CMK (cell line): Measurements from ENCODE around the gene MAPKAP1.

ENCODE experiments used
- DNase-seq: peaks from one replicate; pipeline ENCODE4 v3.0.0-alpha.2; 2010; ENCODE audit warnings: low read depth

MAPKAP1 gene

GRCh38 chr9:125561509-125562148 lies 145.4 kb downstream of the MAPKAP1 start:
- DNase-seq = no peak

DNA sequence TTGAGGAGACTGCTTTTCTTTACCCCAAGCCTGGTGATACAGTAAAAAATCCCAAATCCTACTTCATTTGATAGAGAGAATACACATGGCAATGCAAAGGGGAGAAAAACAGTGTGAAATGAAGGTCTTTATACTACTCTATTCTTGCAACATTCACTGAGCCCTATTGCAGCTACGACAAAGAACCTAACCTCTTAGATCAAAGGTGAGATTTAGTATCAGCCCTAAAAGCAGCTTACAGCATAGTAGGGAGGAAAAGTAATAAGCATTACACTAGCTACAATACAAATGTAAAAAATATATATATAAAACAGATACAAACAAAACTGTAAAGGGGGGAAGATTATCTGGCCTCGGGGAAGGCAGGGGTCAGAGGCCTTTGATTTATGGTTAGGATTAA lies 147.1 kb downstream of the MAPKAP1 start:
- no peak for DNase-seq

GRCh38 chr9:125559194-125559593 lies 147.8 kb downstream of the MAPKAP1 start:
- no peak for DNase-seq

- DNase-seq = peak; percentile 33
Measured at GRCh38 chr9:125558453-125559092, 148.4 kb downstream of the MAPKAP1 start.

DNA sequence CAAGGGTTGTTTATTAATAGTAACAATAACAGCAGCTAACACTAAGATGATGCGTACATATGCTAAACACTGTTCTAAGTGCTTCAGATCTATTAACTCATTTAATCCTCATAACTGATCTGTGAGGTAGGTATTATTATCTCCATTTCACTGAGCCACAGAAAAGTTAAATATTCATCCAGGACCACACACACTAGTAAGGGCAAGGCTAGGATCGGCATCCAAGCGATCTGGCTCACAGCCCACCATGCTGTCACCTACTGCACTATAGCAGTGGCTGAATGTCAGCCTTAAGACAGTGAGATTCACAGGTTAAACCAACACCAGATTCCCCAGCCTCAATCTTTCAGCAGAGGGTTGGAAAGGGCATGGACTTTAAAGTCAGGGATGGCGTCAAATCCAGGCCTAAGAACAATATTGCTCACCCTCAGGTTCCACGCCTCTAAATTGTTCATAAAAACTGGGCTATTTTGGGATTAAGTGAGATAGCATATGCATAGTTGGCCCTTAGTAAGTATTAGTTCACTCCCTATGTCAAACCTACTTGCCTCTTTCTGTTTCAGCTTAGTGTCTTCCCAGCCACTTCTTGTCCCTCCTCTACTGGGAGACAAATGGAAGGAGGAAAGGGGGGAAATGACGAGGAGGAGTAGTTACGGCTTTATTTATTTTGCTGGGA lies 150.8 kb downstream of the MAPKAP1 start:
- no peak for DNase-seq

DNA sequence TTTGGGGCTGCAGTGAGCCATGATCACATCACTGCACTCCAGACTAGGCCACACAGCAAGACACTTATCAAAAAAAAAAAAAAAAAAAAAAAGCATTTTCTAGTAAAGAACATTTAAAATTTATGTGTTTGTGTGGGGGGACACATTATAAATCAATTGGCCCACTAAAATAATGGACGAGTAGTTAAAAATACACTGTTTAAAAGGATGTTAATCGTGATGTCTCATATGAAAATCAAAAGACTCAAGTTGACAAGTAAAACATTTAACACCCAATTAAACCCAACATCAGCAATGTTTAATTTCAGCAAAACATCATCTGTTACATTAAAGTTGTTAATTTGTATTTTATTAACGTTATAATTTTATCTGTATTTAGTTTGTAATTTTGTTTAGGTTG lies 152.3 kb downstream of the MAPKAP1 start:
- no peak for DNase-seq

DNA sequence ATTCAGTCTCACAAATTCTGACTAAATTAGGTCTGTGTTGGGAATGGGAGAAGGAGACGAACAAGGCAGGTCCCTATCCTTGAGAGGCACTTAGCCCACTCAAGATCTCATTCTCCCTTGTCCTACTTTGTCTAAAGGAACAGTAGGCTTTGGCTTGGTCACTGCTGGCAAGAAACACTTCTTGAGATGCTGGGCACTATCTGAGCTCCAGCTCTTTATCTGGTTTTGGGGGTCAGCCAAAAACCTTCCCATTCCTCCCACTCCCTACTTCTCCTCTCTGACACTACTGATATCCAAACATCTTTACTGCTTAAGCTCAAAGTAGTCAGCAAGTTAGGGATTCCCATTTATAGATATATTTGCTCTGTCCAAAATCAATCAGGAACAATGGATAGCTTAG lies 155.2 kb downstream of the MAPKAP1 start:
- DNase-seq = no peak

DNA sequence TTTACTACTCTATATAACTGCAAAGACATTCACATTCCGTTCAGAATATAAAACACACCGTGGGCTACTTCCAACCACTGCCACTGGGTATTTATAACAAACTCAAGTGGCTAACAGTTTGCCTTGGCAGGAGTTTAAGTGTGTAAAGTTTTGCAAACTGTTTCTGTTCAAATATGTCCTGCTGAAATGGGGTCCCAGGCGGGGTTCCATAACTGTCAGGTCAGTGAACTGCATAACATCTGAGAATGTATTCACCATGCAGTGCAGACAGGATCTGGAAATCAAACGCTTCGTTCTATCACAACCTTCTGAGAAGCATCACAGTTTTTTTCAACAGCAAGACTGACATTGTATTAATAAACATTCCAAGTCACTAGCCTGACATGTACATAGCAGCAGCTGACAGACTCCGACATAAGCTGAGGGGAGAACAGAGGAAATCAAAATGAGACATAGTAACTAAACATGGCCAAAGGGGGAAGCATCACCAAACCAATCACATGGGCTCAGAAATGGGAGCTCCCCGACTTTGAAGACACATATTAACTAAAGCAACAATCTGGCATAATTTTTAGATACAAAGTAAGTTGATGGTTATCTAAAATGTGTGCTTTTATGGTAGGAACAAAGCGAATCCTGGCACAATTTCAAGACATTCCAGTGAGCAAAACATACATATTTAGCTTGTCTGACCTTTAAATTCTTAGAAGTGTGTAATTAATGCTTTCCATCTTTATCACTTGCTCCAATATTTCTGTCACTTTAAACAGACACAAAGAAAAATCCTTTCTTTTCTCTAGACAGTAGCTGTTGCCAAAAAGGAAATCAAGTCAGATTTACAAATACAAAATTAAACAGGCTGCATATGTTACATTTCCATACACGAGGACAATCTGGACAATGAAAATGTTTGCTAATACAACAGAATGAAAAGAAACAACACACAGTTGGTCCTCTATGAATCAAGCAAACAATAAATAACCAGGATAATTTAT lies 156.8 kb downstream of the MAPKAP1 start:
- DNase-seq = no peak

DNA sequence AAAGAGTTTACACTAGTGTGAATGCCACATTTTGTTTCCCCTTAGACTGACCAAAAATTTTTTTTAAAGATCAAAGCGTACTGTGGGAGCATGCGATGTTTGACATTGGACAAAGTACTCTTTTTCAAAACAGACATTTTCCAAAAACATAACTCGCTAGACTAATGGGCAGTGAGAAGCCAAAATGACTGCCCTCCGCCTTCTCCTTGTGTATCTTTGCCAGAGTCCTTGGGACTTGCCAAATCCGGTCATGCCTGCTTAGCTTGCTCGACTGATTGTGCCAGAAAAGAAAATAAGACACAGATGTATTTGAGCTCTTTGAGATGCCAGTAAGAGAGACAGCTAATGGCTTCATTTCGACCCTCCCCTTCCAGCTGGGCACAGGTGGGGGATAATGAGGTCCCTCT lies 157.5 kb downstream of the MAPKAP1 start:
- no peak for DNase-seq

DNA sequence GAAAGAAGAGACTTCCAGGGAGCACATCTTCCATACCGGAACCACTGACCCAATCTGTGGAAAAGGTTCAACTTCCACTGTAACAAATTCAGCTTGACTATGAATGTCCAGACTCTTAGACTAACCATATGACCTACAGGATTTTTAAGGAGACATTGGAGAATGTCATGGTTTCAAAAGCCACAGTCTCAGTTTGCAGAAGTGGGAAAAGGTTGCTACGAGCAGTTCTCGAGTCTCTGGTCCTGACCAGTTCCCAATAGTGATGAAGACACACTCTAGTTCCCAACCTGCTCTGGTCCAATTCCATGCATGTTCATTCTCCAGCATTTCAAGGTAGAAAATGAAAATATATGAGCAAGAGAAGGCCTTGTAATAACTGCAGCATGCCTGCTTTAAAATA lies 158.0 kb downstream of the MAPKAP1 start:
- no peak for DNase-seq

DNA sequence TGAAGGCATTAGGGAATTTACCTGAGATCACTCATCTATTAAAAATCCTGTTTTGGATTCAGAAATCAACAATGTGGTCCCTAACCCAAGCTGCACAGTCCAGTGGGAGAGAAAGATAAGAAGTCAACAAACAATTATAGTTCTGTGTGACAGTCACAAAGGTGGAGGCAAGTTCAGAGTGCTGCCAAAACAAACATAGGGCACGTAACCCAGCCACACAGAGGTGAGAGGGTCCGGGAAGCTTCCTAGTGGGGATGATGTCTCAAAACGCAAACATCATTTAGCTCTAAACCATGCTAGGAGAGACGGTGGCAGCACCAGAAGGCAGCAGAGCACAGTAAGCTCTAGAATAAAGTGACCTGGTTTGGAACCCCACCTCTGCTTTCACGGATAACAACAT lies 158.9 kb downstream of the MAPKAP1 start:
- DNase-seq = no peak

- DNase-seq = no peak
Measured at GRCh38 chr9:125547368-125547767, 159.6 kb downstream of the MAPKAP1 start.

GRCh38 chr9:125545845-125546244 lies 161.2 kb downstream of the MAPKAP1 start:
- no peak for DNase-seq

- no peak for DNase-seq
Measured at GRCh38 chr9:125544988-125545651, 161.9 kb downstream of the MAPKAP1 start.

DNA sequence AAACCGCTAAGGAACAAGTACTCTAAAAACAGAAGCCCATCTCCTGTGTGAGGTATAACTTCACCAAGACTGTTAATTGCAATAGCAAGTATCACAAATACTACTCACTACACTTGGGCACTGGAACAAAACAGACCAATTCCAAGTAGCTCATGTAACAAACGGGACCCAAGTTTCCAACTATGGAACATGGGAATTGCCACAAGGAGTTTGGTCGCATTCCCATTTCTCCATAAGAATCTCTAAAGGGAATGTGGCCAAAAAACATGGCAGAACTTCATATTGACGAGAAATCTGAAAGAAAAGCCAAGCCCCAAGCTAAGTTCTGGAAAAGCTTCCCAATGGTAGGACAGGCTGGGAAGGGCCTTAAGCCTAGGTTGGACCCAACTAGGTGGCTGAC lies 162.5 kb downstream of the MAPKAP1 start:
- DNase-seq = no peak

GRCh38 chr9:125541840-125542243 lies 165.2 kb downstream of the MAPKAP1 start:
- DNase-seq = no peak

GRCh38 chr9:125540497-125540896 lies 166.5 kb downstream of the MAPKAP1 start:
- no peak for DNase-seq

DNA sequence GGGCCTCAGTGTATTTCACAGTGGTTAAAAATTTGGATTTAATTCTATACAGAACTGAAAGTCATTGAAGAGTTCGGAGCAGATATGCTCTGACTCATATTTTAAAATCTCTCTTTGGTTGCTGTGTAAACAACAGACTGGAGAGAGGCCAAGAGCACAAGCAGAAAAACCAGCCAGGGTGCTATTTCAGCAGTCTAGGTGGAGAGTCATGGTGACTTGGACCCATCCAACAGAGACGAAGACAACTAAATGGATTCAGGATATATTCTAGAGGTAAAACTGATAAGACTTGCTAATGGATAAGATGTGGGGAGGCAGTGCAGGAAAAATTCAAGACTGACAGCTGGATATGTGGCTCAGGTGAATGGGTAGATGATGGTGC lies 168.9 kb downstream of the MAPKAP1 start:
- no peak for DNase-seq

DNA sequence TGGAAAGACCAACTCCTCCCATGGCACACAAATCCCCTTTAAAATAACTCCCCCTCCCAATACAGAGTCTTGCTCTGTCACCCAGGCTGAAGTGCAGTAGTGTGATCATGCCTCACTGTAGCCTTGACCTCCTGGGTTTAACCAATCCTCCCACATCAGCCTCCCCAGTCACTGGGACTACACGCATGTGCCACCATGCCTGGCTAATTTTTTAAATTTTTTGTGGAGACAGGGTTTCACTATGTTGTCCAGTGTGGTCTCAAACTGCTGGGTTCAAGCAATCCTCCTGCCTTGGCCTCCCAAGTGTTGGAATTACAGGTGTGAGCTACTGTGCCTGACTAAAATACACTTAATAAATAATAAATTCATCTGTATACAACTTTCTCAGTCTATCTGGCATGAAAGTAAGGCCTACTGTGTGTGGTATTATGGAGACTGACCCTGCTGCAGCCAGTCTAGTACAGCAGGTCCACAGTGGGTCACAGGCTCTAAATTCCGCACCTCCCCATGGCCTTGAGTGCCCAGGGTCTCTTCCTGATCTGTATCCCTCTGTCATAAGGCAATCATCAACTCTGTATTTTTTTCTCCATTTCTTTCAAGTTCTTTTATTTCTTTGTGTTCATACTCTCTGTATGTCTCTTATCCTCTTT lies 169.4 kb downstream of the MAPKAP1 start:
- DNase-seq = no peak

DNA sequence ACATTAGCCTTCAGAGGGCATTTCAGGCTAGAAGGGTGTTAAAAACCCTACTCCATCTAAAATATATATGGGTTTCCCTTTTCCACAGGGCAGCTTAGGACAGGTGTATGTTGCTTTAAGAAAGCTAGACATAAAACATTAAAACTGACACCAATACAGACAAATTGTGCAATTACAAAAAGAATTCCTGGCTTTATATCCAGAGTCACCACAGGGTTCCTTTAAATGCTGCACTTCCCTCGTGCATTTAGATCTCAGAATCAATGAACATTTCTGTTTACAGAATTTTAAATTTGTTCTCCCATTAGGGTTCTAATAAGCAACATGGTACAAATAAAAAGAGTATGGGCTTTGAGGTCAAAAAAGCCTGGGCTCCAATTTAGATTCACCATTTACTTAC lies 170.2 kb downstream of the MAPKAP1 start:
- no peak for DNase-seq

GRCh38 chr9:125536167-125536772 lies 170.7 kb downstream of the MAPKAP1 start:
- DNase-seq = no peak
